ENCODE measurements around the gene FERMT2. TPM values are rescaled to one million over a fixed set of nuclear protein-coding genes. Genes with fewer than 3 reads are reported as not detected.

Gene FERMT2
- total and polyA plus RNA-seq, 7 experiments from 2014 or later = 0.13 to 0.58 (median 0.33) TPM; not detected in 3

GRCh38 chr14:52888159-52888558 lies 62.7 kb downstream of the FERMT2 start:
- H3K27me3 Mint-ChIP-seq = peaks cover 0 to 4% (median 0%) of the 10 kb centered on the region in 5 donors
- Histone ChIP-seq H3K4me1 (ENCODE audit: control insufficient read depth in 2 of 2, insufficient read depth in 2 of 2, low read length in 2 of 2) (no peaks in the 10 kb centered on the region), H3K36me3 (ENCODE audit: control insufficient read depth in 2 of 3, insufficient read depth in 3 of 3, low read length in 3 of 3) (no peaks in the 10 kb centered on the region), H3K9me3 (ENCODE audit: control insufficient read depth in 2 of 3, low read length in 3 of 3) (no peaks in the 10 kb centered on the region), H3K4me3 (ENCODE audit: low read length) (no peak overlapping the region), H3K27me3 (ENCODE audit: control insufficient read depth in 2 of 2, insufficient read depth in 2 of 2, low read length in 2 of 2) (no peaks in the 10 kb centered on the region), H3K27ac (ENCODE audit: low read depth, low read length) (no peak overlapping the region)
- POLR2A ChIA-PET = no interaction called here
- H3K36me3 Mint-ChIP-seq = no peaks in the 10 kb centered on the region
- no peaks in the 10 kb centered on the region for H3K4me1 Mint-ChIP-seq
- ATAC-seq = no peak
- H3K4me3 Mint-ChIP-seq = no peak overlapping the region
- no peak overlapping the region for H3K27ac Mint-ChIP-seq
- CTCF ChIA-PET = no interaction called here
- DNase-seq = no peak
- H3K9me3 Mint-ChIP-seq = no peaks in the 10 kb centered on the region
- intact Hi-C loops (cut with micrococcal nuclease) = no loop called here

- no peaks in the 10 kb centered on the region for H3K9me3 ChIP-seq (ENCODE audit: control insufficient read depth in 2 of 3, low read length in 3 of 3)
- no peaks in the 10 kb centered on the region for H3K9me3 Mint-ChIP-seq
- H3K27me3 ChIP-seq (ENCODE audit: control insufficient read depth in 2 of 2, insufficient read depth in 2 of 2, low read length in 2 of 2) = no peaks in the 10 kb centered on the region
- POLR2A ChIA-PET = no interaction called here
- no peak for DNase-seq
- no peaks in the 10 kb centered on the region for H3K36me3 ChIP-seq (ENCODE audit: control insufficient read depth in 2 of 3, insufficient read depth in 3 of 3, low read length in 3 of 3)
- no peak overlapping the region for H3K4me3 Mint-ChIP-seq
- no peak overlapping the region for H3K27ac ChIP-seq (ENCODE audit: low read depth, low read length)
- no peak overlapping the region for H3K4me3 ChIP-seq (ENCODE audit: low read length)
- H3K27ac Mint-ChIP-seq = no peak overlapping the region
- H3K27me3 Mint-ChIP-seq = peaks cover 0 to 5% (median 0%) of the 10 kb centered on the region in 5 donors
- no peak for ATAC-seq
- CTCF ChIA-PET = no interaction called here
- no peaks in the 10 kb centered on the region for H3K36me3 Mint-ChIP-seq
- intact Hi-C loops (cut with micrococcal nuclease) = no loop called here
- no peaks in the 10 kb centered on the region for H3K4me1 Mint-ChIP-seq
- no peaks in the 10 kb centered on the region for H3K4me1 ChIP-seq (ENCODE audit: control insufficient read depth in 2 of 2, insufficient read depth in 2 of 2, low read length in 2 of 2)
These were observed 65.6 kb downstream of the FERMT2 start for GRCh38 chr14:52885230-52885629.

GRCh38 chr14:52883658-52884057 lies 67.2 kb downstream of the FERMT2 start:
- Histone ChIP-seq H3K4me3 (ENCODE audit: low read length) (no peak overlapping the region), H3K36me3 (ENCODE audit: control insufficient read depth in 2 of 3, insufficient read depth in 3 of 3, low read length in 3 of 3) (no peaks in the 10 kb centered on the region), H3K4me1 (ENCODE audit: control insufficient read depth in 2 of 2, insufficient read depth in 2 of 2, low read length in 2 of 2) (no peaks in the 10 kb centered on the region), H3K9me3 (ENCODE audit: control insufficient read depth in 2 of 3, low read length in 3 of 3) (no peaks in the 10 kb centered on the region), H3K27me3 (ENCODE audit: control insufficient read depth in 2 of 2, insufficient read depth in 2 of 2, low read length in 2 of 2) (no peaks in the 10 kb centered on the region), H3K27ac (ENCODE audit: low read depth, low read length) (no peak overlapping the region)
- no peak overlapping the region for H3K27ac Mint-ChIP-seq
- no peaks in the 10 kb centered on the region for H3K36me3 Mint-ChIP-seq
- H3K4me1 Mint-ChIP-seq = no peaks in the 10 kb centered on the region
- H3K4me3 Mint-ChIP-seq = no peak overlapping the region
- no peak for DNase-seq
- ATAC-seq = no peak
- intact Hi-C loops (cut with micrococcal nuclease) = no loop called here
- POLR2A ChIA-PET = no interaction called here
- H3K27me3 Mint-ChIP-seq = peaks cover 0 to 5% (median 0%) of the 10 kb centered on the region in 5 donors
- H3K9me3 Mint-ChIP-seq = no peaks in the 10 kb centered on the region
- CTCF ChIA-PET = no interaction called here

GRCh38 chr14:52882824-52883223 lies 68.0 kb downstream of the FERMT2 start:
- no peaks in the 10 kb centered on the region for H3K4me1 ChIP-seq (ENCODE audit: control insufficient read depth in 2 of 2, insufficient read depth in 2 of 2, low read length in 2 of 2)
- no peaks in the 10 kb centered on the region for H3K9me3 Mint-ChIP-seq
- intact Hi-C loops (cut with micrococcal nuclease) = no loop called here
- H3K36me3 Mint-ChIP-seq = no peaks in the 10 kb centered on the region
- ChIA-PET CTCF (no interaction called here), POLR2A (no interaction called here)
- no peaks in the 10 kb centered on the region for H3K9me3 ChIP-seq (ENCODE audit: control insufficient read depth in 2 of 3, low read length in 3 of 3)
- H3K27ac Mint-ChIP-seq = no peak overlapping the region
- DNase-seq = no peak
- no peak for ATAC-seq
- H3K27me3 Mint-ChIP-seq = peaks cover 0 to 7% (median 0%) of the 10 kb centered on the region in 5 donors
- H3K36me3 ChIP-seq (ENCODE audit: control insufficient read depth in 2 of 3, insufficient read depth in 3 of 3, low read length in 3 of 3) = no peaks in the 10 kb centered on the region
- H3K4me3 ChIP-seq (ENCODE audit: low read length) = no peak overlapping the region
- H3K27me3 ChIP-seq (ENCODE audit: control insufficient read depth in 2 of 2, insufficient read depth in 2 of 2, low read length in 2 of 2) = no peaks in the 10 kb centered on the region
- no peak overlapping the region for H3K4me3 Mint-ChIP-seq
- H3K4me1 Mint-ChIP-seq = no peaks in the 10 kb centered on the region
- no peak overlapping the region for H3K27ac ChIP-seq (ENCODE audit: low read depth, low read length)

GRCh38 chr14:52879958-52880357 lies 70.9 kb downstream of the FERMT2 start:
- DNase-seq (no peak), ATAC-seq (no peak)
- Histone ChIP-seq H3K4me1 (ENCODE audit: control insufficient read depth in 2 of 2, insufficient read depth in 2 of 2, low read length in 2 of 2) (no peaks in the 10 kb centered on the region), H3K4me3 (ENCODE audit: low read length) (no peak overlapping the region), H3K27me3 (ENCODE audit: control insufficient read depth in 2 of 2, insufficient read depth in 2 of 2, low read length in 2 of 2) (no peaks in the 10 kb centered on the region), H3K27ac (ENCODE audit: low read depth, low read length) (no peak overlapping the region), H3K9me3 (ENCODE audit: control insufficient read depth in 2 of 3, low read length in 3 of 3) (no peaks in the 10 kb centered on the region), H3K36me3 (ENCODE audit: control insufficient read depth in 2 of 3, insufficient read depth in 3 of 3, low read length in 3 of 3) (no peaks in the 10 kb centered on the region)
- Mint-ChIP-seq H3K4me1 (no peaks in the 10 kb centered on the region), H3K27ac (no peak overlapping the region), H3K4me3 (no peak overlapping the region), H3K27me3 (peaks cover 0 to 10% (median 0%) of the 10 kb centered on the region in 5 donors), H3K9me3 (no peaks in the 10 kb centered on the region), H3K36me3 (no peaks in the 10 kb centered on the region)
- intact Hi-C loops (cut with micrococcal nuclease) = no loop called here
- ChIA-PET CTCF (no interaction called here), POLR2A (no interaction called here)

GRCh38 chr14:52878946-52879345 lies 71.9 kb downstream of the FERMT2 start:
- no peaks in the 10 kb centered on the region for H3K9me3 Mint-ChIP-seq
- H3K4me3 ChIP-seq (ENCODE audit: low read length) = no peak overlapping the region
- no peak overlapping the region for H3K27ac Mint-ChIP-seq
- ATAC-seq (no peak), DNase-seq (no peak)
- no peaks in the 10 kb centered on the region for H3K36me3 Mint-ChIP-seq
- no peaks in the 10 kb centered on the region for H3K36me3 ChIP-seq (ENCODE audit: control insufficient read depth in 2 of 3, insufficient read depth in 3 of 3, low read length in 3 of 3)
- no peak overlapping the region for H3K4me3 Mint-ChIP-seq
- intact Hi-C loops (cut with micrococcal nuclease) = no loop called here
- CTCF ChIA-PET = no interaction called here
- H3K9me3 ChIP-seq (ENCODE audit: control insufficient read depth in 2 of 3, low read length in 3 of 3) = no peaks in the 10 kb centered on the region
- no peaks in the 10 kb centered on the region for H3K4me1 Mint-ChIP-seq
- H3K27me3 ChIP-seq (ENCODE audit: control insufficient read depth in 2 of 2, insufficient read depth in 2 of 2, low read length in 2 of 2) = no peaks in the 10 kb centered on the region
- peaks cover 0 to 10% (median 0%) of the 10 kb centered on the region in 5 donors for H3K27me3 Mint-ChIP-seq
- H3K4me1 ChIP-seq (ENCODE audit: control insufficient read depth in 2 of 2, insufficient read depth in 2 of 2, low read length in 2 of 2) = no peaks in the 10 kb centered on the region
- no peak overlapping the region for H3K27ac ChIP-seq (ENCODE audit: low read depth, low read length)
- POLR2A ChIA-PET = no interaction called here

GRCh38 chr14:52878469-52878868 lies 72.4 kb downstream of the FERMT2 start:
- Mint-ChIP-seq H3K9me3 (no peaks in the 10 kb centered on the region), H3K27ac (no peak overlapping the region), H3K4me1 (no peaks in the 10 kb centered on the region), H3K36me3 (no peaks in the 10 kb centered on the region), H3K4me3 (no peak overlapping the region), H3K27me3 (peaks cover 0 to 10% (median 0%) of the 10 kb centered on the region in 5 donors)
- ChIA-PET POLR2A (no interaction called here), CTCF (no interaction called here)
- Histone ChIP-seq H3K4me1 (ENCODE audit: control insufficient read depth in 2 of 2, insufficient read depth in 2 of 2, low read length in 2 of 2) (no peaks in the 10 kb centered on the region), H3K4me3 (ENCODE audit: low read length) (no peak overlapping the region), H3K27ac (ENCODE audit: low read depth, low read length) (no peak overlapping the region), H3K9me3 (ENCODE audit: control insufficient read depth in 2 of 3, low read length in 3 of 3) (no peaks in the 10 kb centered on the region), H3K36me3 (ENCODE audit: control insufficient read depth in 2 of 3, insufficient read depth in 3 of 3, low read length in 3 of 3) (no peaks in the 10 kb centered on the region), H3K27me3 (ENCODE audit: control insufficient read depth in 2 of 2, insufficient read depth in 2 of 2, low read length in 2 of 2) (no peaks in the 10 kb centered on the region)
- intact Hi-C loops (cut with micrococcal nuclease) = no loop called here
- DNase-seq (no peak), ATAC-seq (no peak)
